Neural cell (in vitro differentiated cells): ENCODE data around the gene PARD6G. TPM values are rescaled to one million over a fixed set of nuclear protein-coding genes. Genes with fewer than 3 reads are reported as not detected.

Source experiments
- H2AFZ ChIP-seq: fragments of 200-600, 300-800 bp; sonication (generic), shearing (Covaris generic); 2 replicates; pipeline ENCODE4 v1.6.0; 2014; ENCODE audit warnings: low read depth, mild to moderate bottlenecking, antibody characterized with exemption, low read length, moderate library complexity
- H3F3A ChIP-seq: fragments of 200-600 bp; shearing (Covaris generic); 2 replicates; pipeline ENCODE4 v1.6.1; 2016; ENCODE audit warnings: mild to moderate bottlenecking, moderate library complexity, mixed read lengths, antibody characterized with exemption, low read length; ENCODE audit not compliant: insufficient read depth, poor library complexity, severe bottlenecking
- H3K27ac ChIP-seq: fragments of 200-600, 300-800 bp; sonication (generic), shearing (Covaris generic); 2 replicates; pipeline ENCODE4 v1.5.1; 2014; ENCODE audit warnings: mild to moderate bottlenecking, low read length, moderate library complexity
- H3K27me3 ChIP-seq: fragments of 300-800, 200-600 bp; sonication (generic), shearing (Covaris generic); 2 replicates; pipeline ENCODE4 v1.6.0; 2014; ENCODE audit warnings: mild to moderate bottlenecking, low read depth, low read length, moderate library complexity; ENCODE audit not compliant: insufficient read depth
- H3K36me3 ChIP-seq: fragments of 300-800, 200-600 bp; sonication (generic), shearing (Covaris generic); 2 replicates; pipeline ENCODE4 v1.5.1; 2014; ENCODE audit warnings: mild to moderate bottlenecking, antibody characterized with exemption, low read length, moderate library complexity; ENCODE audit not compliant: insufficient read depth
- H3K4me2 ChIP-seq: fragments of 300-800, 200-600 bp; sonication (generic), shearing (Covaris generic); 2 replicates; pipeline ENCODE4 v1.6.0; 2014; ENCODE audit warnings: mild to moderate bottlenecking, low read length
- H3K4me3 ChIP-seq: fragments of 300-800, 200-600 bp; sonication (generic), shearing (Covaris generic); 2 replicates; pipeline ENCODE4 v1.5.1; 2014; ENCODE audit warnings: mild to moderate bottlenecking, low read length, moderate library complexity
- H3K79me2 ChIP-seq: fragments of 200-600 bp; shearing (Covaris generic); replicated peaks from 2 replicates; pipeline ENCODE4 v1.6.0; 2014; ENCODE audit warnings: mild to moderate bottlenecking, low read length, moderate library complexity; ENCODE audit not compliant: insufficient read depth
- H3K9ac ChIP-seq: fragments of 300-800, 200-600 bp; sonication (generic), shearing (Covaris generic); 2 replicates; pipeline ENCODE4 v1.6.1; 2016; ENCODE audit warnings: mild to moderate bottlenecking, low read length, mixed read lengths
- H3K9me2 ChIP-seq: fragments of 200-600 bp; shearing (Covaris generic); 2 replicates; pipeline ENCODE4 v1.6.1; 2016; ENCODE audit warnings: mild to moderate bottlenecking, low read length, mixed read lengths; ENCODE audit not compliant: insufficient read depth
- H3K9me3 ChIP-seq: fragments of 200-600, 300-800 bp; sonication (generic), shearing (Covaris generic); 2 replicates; pipeline ENCODE4 v1.6.1; 2016; ENCODE audit warnings: mild to moderate bottlenecking, mixed run types, low read length, moderate library complexity, mixed read lengths
- H4K20me1 ChIP-seq: fragments of 200-600 bp; shearing (Covaris generic); 2 replicates; pipeline ENCODE4 v1.6.1; 2016; ENCODE audit warnings: mild to moderate bottlenecking, mixed run types; ENCODE audit not compliant: insufficient read depth
- EP300 ChIP-seq: fragments of 450-650 bp; conservative IDR thresholded peaks from 2 replicates; pipeline ENCODE4 v1.6.1; 2014; ENCODE audit warnings: antibody characterized with exemption, mild to moderate bottlenecking, moderate library complexity; ENCODE audit not compliant: poor library complexity, severe bottlenecking
- EZH2 ChIP-seq: fragments of 200-600, 300-800 bp; shearing (Covaris generic), sonication (generic); IDR thresholded peaks from 2 replicates; pipeline ENCODE4 v1.6.1; 2014; ENCODE audit warnings: antibody characterized with exemption, low read length, borderline replicate concordance, mild to moderate bottlenecking; ENCODE audit not compliant: insufficient read depth, poor library complexity, severe bottlenecking
- MXI1 ChIP-seq: fragments of 450-650 bp; conservative IDR thresholded peaks from 2 replicates; pipeline ENCODE4 v1.6.1; 2014; ENCODE audit warnings: antibody characterized with exemption, mild to moderate bottlenecking; ENCODE audit not compliant: poor library complexity, severe bottlenecking
- POLR2AphosphoS5 ChIP-seq: IDR thresholded peaks from 2 replicates; pipeline ENCODE4 v1.6.1; 2012
- RAD21 ChIP-seq: fragments of 450-650 bp; conservative IDR thresholded peaks from 2 replicates; pipeline ENCODE4 v1.6.1; 2014; ENCODE audit warnings: antibody characterized with exemption, mild to moderate bottlenecking, moderate library complexity
- SMC3 ChIP-seq: fragments of 450-650 bp; conservative IDR thresholded peaks from 2 replicates; pipeline ENCODE4 v1.6.1; 2014; ENCODE audit warnings: antibody characterized with exemption, mild to moderate bottlenecking, moderate library complexity; ENCODE audit not compliant: poor library complexity
- TAF1 ChIP-seq: IDR thresholded peaks from 2 replicates; pipeline ENCODE4 v1.6.1; 2012; ENCODE audit warnings: low read depth
- polyA plus RNA-seq: library from polyadenylated mRNA; depleted of rRNA; stranded (reverse); fragments of >200 nt; gene quantifications from 2 replicates; pipeline ENCODE4 v1.2.3, GENCODE V29; 2014
- TF ChIP-seq, protein P1 (sequence below): fragments of 450-650 bp; IDR thresholded peaks from 2 replicates; pipeline ENCODE4 v1.5.1; 2014; ENCODE audit warnings: antibody characterized with exemption, mild to moderate bottlenecking, moderate library complexity; ENCODE audit not compliant: poor library complexity, severe bottlenecking
- TF ChIP-seq, protein P2 (sequence below): IDR thresholded peaks from 2 replicates; pipeline ENCODE4 v1.6.1; 2012; ENCODE audit warnings: borderline replicate concordance

The PARD6G gene
- polyA plus RNA-seq, 1 donor from 2014 or later, result 9.3 TPM

DNA sequence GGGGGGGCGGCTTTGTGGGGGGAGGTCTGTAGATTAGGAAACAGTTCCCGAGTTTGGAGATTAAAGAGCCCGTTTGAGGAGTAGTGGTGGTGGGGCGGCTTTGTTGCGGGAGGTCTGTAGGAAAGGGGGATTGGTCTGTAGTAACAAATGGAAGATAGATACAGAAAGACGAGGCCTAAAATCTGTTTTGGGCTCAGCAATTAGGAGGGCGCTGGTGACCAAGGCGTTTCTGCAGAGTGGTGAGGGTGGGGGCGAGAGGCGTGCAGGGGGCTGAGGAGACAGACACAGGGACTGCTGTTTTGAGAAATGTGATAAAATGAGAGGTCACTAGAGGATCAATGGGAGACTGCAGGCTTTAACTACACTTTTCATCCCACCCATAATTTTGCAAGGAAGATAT is 139.9 kb downstream of the PARD6G start:
- no peak overlapping the region for H3K4me2 ChIP-seq
- H3K36me3 ChIP-seq, result no peaks in the 10 kb centered on the region
- H3K9me2 ChIP-seq, result no peaks in the 10 kb centered on the region
- no peak overlapping the region for H2AFZ ChIP-seq
- no peaks in the 10 kb centered on the region for H3K9me3 ChIP-seq
- H3K9ac ChIP-seq, result no peak overlapping the region
- no peak overlapping the region for H3K4me3 ChIP-seq
- H3K79me2 ChIP-seq, result peaks cover 16% of the 10 kb centered on the region
- TF ChIP-seq EZH2 (no peak), SMC3 (no peak), POLR2AphosphoS5 (no peak), EP300 (no peak), MXI1 (no peak), RAD21 (no peak), TAF1 (no peak)
- TF ChIP-seq, protein P1, sequence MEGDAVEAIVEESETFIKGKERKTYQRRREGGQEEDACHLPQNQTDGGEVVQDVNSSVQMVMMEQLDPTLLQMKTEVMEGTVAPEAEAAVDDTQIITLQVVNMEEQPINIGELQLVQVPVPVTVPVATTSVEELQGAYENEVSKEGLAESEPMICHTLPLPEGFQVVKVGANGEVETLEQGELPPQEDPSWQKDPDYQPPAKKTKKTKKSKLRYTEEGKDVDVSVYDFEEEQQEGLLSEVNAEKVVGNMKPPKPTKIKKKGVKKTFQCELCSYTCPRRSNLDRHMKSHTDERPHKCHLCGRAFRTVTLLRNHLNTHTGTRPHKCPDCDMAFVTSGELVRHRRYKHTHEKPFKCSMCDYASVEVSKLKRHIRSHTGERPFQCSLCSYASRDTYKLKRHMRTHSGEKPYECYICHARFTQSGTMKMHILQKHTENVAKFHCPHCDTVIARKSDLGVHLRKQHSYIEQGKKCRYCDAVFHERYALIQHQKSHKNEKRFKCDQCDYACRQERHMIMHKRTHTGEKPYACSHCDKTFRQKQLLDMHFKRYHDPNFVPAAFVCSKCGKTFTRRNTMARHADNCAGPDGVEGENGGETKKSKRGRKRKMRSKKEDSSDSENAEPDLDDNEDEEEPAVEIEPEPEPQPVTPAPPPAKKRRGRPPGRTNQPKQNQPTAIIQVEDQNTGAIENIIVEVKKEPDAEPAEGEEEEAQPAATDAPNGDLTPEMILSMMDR, result no peak
- TF ChIP-seq, protein P2, sequence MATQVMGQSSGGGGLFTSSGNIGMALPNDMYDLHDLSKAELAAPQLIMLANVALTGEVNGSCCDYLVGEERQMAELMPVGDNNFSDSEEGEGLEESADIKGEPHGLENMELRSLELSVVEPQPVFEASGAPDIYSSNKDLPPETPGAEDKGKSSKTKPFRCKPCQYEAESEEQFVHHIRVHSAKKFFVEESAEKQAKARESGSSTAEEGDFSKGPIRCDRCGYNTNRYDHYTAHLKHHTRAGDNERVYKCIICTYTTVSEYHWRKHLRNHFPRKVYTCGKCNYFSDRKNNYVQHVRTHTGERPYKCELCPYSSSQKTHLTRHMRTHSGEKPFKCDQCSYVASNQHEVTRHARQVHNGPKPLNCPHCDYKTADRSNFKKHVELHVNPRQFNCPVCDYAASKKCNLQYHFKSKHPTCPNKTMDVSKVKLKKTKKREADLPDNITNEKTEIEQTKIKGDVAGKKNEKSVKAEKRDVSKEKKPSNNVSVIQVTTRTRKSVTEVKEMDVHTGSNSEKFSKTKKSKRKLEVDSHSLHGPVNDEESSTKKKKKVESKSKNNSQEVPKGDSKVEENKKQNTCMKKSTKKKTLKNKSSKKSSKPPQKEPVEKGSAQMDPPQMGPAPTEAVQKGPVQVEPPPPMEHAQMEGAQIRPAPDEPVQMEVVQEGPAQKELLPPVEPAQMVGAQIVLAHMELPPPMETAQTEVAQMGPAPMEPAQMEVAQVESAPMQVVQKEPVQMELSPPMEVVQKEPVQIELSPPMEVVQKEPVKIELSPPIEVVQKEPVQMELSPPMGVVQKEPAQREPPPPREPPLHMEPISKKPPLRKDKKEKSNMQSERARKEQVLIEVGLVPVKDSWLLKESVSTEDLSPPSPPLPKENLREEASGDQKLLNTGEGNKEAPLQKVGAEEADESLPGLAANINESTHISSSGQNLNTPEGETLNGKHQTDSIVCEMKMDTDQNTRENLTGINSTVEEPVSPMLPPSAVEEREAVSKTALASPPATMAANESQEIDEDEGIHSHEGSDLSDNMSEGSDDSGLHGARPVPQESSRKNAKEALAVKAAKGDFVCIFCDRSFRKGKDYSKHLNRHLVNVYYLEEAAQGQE, result no peak
- H3K27me3 ChIP-seq, result no peaks in the 10 kb centered on the region
- no peaks in the 10 kb centered on the region for H4K20me1 ChIP-seq
- no peaks in the 10 kb centered on the region for H3F3A ChIP-seq
- no peak overlapping the region for H3K27ac ChIP-seq

Other genes with a start within 250 kb of the PARD6G start
- 78.1 and 86.8 TPM in 2 replicates for gene RBFA, start 213.1 kb downstream of the PARD6G start, polyA plus RNA-seq
- 15.8 and 16.9 TPM in 2 replicates for gene ADNP2, start 138.3 kb downstream of the PARD6G start, polyA plus RNA-seq